ENCODE measurements around the gene OGDH.
A peak's percentile ranks its signal among the peaks of the same experiment; 100 is the strongest.

Gene OGDH

DNA sequence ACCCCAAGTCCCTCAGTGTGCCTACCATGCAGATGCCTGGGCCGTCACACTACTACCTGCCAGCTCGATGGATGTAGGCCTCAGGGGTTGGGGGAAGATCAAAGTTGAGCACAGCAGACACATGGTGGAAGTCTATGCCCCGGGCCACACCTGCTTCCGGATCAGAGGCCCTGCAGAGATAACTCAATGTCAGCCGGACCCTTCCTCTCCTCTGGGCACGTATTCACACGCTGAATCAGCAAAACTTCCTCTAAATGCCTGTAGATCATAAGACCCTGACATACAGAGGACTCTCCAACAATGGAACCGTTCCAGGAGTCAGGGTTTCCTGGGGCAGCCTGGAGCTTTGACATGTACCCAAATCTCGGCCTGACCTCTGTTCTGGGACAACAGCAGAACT lies 36.5 kb upstream of the OGDH start:
- DNase-seq (ENCODE audit: low read depth), result no peak
- no peak overlapping the region for H3K4me3 ChIP-seq (ENCODE audit: low read depth, low read length)
- TF ChIP-seq, protein P1, sequence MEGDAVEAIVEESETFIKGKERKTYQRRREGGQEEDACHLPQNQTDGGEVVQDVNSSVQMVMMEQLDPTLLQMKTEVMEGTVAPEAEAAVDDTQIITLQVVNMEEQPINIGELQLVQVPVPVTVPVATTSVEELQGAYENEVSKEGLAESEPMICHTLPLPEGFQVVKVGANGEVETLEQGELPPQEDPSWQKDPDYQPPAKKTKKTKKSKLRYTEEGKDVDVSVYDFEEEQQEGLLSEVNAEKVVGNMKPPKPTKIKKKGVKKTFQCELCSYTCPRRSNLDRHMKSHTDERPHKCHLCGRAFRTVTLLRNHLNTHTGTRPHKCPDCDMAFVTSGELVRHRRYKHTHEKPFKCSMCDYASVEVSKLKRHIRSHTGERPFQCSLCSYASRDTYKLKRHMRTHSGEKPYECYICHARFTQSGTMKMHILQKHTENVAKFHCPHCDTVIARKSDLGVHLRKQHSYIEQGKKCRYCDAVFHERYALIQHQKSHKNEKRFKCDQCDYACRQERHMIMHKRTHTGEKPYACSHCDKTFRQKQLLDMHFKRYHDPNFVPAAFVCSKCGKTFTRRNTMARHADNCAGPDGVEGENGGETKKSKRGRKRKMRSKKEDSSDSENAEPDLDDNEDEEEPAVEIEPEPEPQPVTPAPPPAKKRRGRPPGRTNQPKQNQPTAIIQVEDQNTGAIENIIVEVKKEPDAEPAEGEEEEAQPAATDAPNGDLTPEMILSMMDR (IDR thresholded peaks at IDR 0.05; ENCODE audit: low read depth, low read length, missing control alignments), result no peak

DNA sequence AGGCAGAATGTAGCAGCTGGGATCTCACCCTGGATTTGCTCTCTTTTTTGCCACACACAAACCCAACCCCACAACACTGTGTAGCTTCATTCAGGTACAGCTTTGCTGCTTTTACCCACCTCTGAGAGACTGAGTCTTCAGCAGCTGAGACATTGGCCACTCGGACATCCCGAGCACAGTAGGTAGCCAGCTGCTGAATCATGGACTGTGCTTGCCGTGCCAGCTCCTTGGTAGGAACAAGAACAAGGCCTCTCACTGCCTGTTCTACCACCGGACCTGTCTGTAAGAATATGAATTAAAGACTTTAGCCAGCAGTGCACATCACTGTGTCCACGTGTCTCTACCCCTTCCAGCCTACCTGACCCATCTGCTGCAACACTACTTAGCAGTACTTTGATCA lies 33.7 kb upstream of the OGDH start:
- TF ChIP-seq, protein P1 (IDR thresholded peaks at IDR 0.05; ENCODE audit: low read depth, low read length, missing control alignments), result no peak
- no peak for DNase-seq (ENCODE audit: low read depth)
- peak overlapping the region; percentile 91 for H3K4me3 ChIP-seq (ENCODE audit: low read depth, low read length)

DNA sequence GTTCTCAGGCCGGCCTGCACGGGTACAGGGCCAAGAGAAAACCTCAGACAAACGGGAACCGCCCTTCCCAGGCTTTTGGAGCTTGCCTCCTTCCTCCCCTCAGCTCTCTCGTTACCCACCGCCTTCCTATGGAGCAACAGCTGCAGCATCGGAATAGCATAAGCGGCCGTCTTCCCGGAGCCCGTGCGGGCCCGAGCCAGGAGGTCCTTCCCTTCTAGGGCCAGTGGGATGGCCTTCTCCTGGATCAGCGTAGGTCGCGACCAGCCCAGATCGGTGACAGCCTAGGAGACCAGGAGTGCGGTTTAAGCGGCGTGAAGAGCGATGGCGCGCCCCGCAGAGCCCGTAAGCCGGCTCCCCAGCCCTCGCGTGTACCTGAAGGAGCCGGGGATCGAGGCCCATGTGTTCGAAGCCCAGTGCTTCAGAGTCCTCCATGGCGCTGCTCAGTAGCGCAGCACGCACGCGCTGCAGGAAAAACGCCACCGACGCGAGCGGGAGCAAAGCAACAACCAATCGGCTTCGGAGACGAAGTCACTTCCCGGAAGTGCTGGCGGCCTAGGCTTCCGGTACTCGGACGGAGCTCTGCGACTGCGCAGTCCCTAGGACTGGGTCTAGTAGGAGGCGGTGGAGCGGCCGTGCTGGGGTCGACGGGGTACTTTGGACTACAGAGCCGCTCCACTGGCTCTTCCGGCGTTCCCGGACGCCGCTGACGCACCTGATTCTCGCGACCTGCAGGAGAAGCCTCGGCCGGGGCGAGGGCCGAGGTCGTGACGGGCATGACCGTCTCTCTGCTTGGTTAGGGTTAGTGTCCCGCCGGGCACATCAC lies 32.8 kb upstream of the OGDH start, which contains the start of gene DDX56:
TSS of gene DDX56 (minus strand) at position 445 of the 823 bp plus-strand sequence. CDS start at position 432, 13 bp downstream.
- TF ChIP-seq, protein P1 (IDR thresholded peaks at IDR 0.05; ENCODE audit: low read depth, low read length, missing control alignments), result no peak
- peak within 1 kb of the TSS; percentile 91 for H3K4me3 ChIP-seq (ENCODE audit: low read depth, low read length)
- peak; percentile 90 for DNase-seq (ENCODE audit: low read depth)

DNA sequence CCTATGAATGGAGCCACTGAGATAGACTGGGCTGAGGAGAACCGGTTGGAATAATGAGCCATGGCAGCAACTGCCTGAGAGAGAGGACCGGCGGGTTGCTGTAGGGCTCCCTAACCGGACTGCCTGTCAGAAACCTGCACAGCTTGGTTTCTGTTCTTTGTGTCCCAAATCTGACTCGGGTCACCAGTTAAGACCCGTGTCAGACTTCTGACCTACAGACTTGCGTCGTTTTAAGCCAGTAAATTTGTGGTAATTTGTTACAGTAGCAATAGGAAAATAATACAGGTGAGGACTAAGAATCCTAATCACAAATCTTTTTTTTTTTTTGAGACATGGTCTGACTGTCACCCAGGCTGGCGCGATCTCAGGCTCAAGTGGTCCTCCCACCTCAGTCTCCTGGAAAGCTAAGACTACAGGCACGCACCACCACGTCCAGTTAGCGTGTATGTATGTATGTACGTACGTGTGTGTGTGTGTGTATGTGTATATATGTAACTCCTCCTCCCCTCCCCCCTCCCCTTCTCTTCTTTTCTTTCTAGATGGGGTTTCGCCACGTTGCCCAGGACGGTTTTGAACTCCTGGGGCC lies 32.0 kb upstream of the OGDH start:
- peak overlapping the region; percentile 91 for H3K4me3 ChIP-seq (ENCODE audit: low read depth, low read length)
- no peak for DNase-seq (ENCODE audit: low read depth)
- TF ChIP-seq, protein P1 (IDR thresholded peaks at IDR 0.05; ENCODE audit: low read depth, low read length, missing control alignments), result no peak

DNA sequence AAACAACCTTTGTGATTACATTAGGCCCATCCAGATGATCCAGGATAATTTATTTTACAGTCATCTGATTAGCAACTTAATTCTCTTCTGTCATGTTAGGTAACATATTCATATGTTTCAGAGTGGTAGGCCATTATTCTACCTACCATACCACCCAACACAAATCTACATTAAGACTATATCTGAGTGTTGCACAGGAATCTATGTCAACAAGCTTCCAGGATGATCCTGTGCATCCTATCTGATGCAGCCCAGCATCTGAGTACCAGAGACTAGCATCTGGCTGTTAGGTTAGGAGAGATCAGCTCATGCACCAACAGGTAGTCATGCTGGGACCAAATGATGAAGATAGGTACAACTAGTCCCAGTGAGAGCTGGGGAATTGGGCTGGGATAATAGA lies 31.4 kb upstream of the OGDH start:
- no peak overlapping the region for H3K4me3 ChIP-seq (ENCODE audit: low read depth, low read length)
- DNase-seq (ENCODE audit: low read depth), result no peak
- TF ChIP-seq, protein P1 (IDR thresholded peaks at IDR 0.05; ENCODE audit: low read depth, low read length, missing control alignments), result no peak

DNA sequence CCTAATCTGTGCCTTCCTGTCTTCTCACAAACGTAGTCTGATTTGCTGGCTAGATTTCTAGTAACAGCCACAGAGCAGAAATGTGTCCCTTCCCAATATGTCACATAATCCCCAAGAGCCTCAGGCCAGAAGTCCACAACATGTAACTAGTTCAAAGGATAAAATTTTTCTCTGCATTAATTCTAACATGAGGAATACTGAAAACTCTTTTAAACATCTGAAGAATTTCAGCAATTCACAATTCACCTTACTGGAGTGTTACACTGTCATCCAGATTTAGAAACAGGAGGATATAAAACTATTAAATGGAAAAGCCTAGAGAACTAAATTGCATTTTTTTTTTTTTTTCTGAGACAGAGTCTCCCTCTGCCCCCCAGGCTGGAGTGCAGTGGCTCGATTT lies 30.2 kb upstream of the OGDH start:
- no peak for DNase-seq (ENCODE audit: low read depth)
- TF ChIP-seq, protein P1 (IDR thresholded peaks at IDR 0.05; ENCODE audit: low read depth, low read length, missing control alignments), result no peak
- H3K4me3 ChIP-seq (ENCODE audit: low read depth, low read length), result no peak overlapping the region
